Vagina (tissue), 2 donors: Measurements from ENCODE around the gene HOXA6. TPM values are rescaled to one million over a fixed set of nuclear protein-coding genes. Genes with fewer than 3 reads are reported as not detected.

Experiments
- DNase-seq, 2 donors: peaks; one replicate each; pipeline ENCODE4 v3.0.0-alpha.2; 2017; ENCODE audit errors: extremely low spot score in 2 of 2
- H3K27ac ChIP-seq: fragments of 200-600 bp; sonication (generic); one replicate; pipeline ENCODE4 v1.5.1; 2019
- H3K27me3 ChIP-seq: fragments of 200-600 bp; sonication (generic); one replicate; pipeline ENCODE4 v1.5.1; 2019
- H3K36me3 ChIP-seq, 2 donors: fragments of 200-600 bp; sonication (generic); one replicate each; pipeline ENCODE4 v1.5.1; 2017 to 2019
- H3K4me1 ChIP-seq: fragments of 200-600 bp; sonication (generic); one replicate; pipeline ENCODE4 v1.5.1; 2019
- H3K4me3 ChIP-seq, 2 donors: fragments of 200-600 bp; sonication (generic); 1 replicate in 1 of 2; 2 replicates in 1 of 2; pipeline ENCODE4 v1.5.1; 2016 to 2019
- H3K9me3 ChIP-seq: fragments of 200-600 bp; sonication (generic); one replicate; pipeline ENCODE4 v1.5.1; 2019
- POLR2A ChIP-seq, 2 donors: fragments of 450-650 bp; IDR thresholded peaks; one replicate each; pipeline ENCODE4 v1.6.1; 2017; ENCODE audit warnings: antibody characterized with exemption in 2 of 2, mild to moderate bottlenecking in 2 of 2, moderate library complexity in 2 of 2
- POLR2AphosphoS5 ChIP-seq, 2 donors: sonication (generic); formaldehyde crosslinking; IDR thresholded peaks; one replicate each; pipeline ENCODE4 v1.9.0; 2017; ENCODE audit warnings: antibody characterized with exemption in 2 of 2, mild to moderate bottlenecking in 2 of 2, low read depth in 1 of 2; ENCODE audit not compliant: insufficient read depth in 1 of 2
- intact Hi-C: fragments of 100-400 bp; cut with DNase I; formaldehyde crosslinking; loops from one replicate; pipeline ENCODE4 v1.15.1; 2023
- total RNA-seq: library from RNA; depleted of rRNA; stranded (reverse); fragments of >200 nt; gene quantifications from one replicate; pipeline ENCODE4 v1.2.3, GENCODE V29; 2016
- TF ChIP-seq, protein P1 (sequence below), 3 experiments: fragments of 450-650 bp in 2 of 3; fragments of 200-600 bp in 1 of 3; sonication (generic) in 1 of 3; IDR thresholded peaks; one replicate each; pipeline ENCODE4 v1.5.1; 2017 to 2019; ENCODE audit warnings: antibody characterized with exemption in 3 of 3, mild to moderate bottlenecking in 2 of 3, moderate library complexity in 2 of 3

Gene HOXA6
- total RNA-seq, 1 donor from 2014 or later: 1.7 TPM

DNA sequence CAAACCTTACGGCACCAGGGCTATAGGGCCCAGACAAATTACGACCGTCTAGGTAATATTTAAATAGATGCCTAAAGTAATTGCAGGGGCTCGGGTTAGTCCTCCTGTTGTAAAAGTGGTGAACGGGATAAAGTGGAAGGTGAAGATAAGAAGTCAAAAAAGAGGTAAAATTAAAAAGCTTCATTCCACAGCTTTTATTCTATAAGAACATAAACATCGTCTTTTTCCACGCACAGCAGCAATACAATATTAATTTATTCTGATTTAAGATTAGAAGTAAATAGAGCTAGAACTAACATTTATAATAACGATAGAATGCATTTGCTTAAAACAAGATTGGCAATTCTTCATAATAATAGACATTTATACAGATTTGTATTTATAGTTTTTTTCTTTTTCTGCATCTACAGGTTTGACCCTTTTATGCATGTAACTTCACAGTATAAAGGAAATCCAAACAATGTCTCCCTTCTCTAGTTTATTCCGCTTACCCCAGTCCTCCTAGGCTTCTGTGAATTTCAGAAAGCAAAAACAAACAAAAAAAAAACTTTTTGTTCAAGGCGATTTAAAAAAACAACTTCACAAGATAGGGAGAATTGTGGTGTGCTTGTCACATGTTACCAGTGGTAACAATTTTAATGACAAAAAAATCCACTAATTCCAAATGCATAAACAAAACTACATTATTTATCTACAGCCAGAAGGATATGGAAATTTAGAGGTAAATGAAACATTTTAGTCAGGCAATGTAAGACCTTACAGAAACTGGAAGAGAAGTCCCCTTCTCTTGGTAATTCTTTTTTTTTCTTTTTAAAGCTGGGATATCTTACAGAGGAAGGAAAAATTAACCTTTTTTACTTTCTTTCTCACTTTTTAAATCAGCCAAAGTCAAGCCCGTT, 23.1 kb upstream of the HOXA6 start:
- Histone ChIP-seq H3K27ac (peak overlapping the region; percentile 99), H3K9me3 (no peaks in the 10 kb centered on the region), H3K4me1 (peaks cover 55% of the 10 kb centered on the region), H3K4me3 (peak overlapping the region; percentile 56 to 64), H3K27me3 (no peaks in the 10 kb centered on the region), H3K36me3 (no peaks in the 10 kb centered on the region)
- TF ChIP-seq POLR2A (IDR thresholded peaks at IDR 0.05): no peak
- no peak for TF ChIP-seq POLR2AphosphoS5 (IDR thresholded peaks at IDR 0.05; ENCODE audit: insufficient read depth in 1 of 2, low read depth in 1 of 2)
- TF ChIP-seq, protein P1, sequence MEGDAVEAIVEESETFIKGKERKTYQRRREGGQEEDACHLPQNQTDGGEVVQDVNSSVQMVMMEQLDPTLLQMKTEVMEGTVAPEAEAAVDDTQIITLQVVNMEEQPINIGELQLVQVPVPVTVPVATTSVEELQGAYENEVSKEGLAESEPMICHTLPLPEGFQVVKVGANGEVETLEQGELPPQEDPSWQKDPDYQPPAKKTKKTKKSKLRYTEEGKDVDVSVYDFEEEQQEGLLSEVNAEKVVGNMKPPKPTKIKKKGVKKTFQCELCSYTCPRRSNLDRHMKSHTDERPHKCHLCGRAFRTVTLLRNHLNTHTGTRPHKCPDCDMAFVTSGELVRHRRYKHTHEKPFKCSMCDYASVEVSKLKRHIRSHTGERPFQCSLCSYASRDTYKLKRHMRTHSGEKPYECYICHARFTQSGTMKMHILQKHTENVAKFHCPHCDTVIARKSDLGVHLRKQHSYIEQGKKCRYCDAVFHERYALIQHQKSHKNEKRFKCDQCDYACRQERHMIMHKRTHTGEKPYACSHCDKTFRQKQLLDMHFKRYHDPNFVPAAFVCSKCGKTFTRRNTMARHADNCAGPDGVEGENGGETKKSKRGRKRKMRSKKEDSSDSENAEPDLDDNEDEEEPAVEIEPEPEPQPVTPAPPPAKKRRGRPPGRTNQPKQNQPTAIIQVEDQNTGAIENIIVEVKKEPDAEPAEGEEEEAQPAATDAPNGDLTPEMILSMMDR (IDR thresholded peaks at IDR 0.05): no peak
- DNase-seq: no peak
- intact Hi-C loops: no loop called here

DNA sequence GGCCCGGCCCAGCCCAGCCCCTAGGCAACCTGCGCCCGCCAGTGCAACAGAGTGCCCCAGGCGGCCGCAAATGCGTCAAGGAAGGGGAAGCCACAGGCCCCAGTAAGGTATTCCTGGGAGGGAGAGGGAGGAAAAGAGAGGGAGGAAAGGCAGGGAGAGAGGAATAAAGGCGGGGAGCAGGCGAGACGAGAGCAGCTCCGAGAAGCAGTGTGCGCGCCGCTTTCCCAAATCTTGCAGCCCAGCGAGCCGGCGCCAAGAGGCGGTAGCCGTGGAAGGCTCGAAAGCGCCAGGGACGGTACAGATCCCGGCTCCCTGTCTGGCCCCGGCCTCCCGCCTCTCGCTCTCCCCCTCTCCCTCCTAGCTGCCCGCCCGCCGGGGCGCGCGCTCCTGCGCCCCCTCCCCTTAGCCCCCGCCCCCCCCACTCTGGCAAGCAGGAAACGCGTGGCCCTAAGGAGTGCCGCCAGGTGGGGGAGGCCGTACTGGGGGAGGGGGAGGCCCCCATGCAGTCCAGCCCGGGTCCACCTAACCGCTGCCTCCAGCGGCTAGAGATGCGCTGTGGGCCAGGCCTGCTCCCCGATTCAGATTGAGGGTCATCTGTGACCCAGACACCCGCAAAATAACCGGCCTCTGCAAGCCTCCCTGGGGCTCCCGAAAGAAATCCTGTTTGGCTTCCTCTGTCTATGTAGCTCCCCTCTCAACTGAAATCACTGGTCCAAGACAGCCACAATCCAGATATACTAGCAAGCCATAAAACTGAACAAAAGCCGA, 22.3 kb upstream of the HOXA6 start:
- TF ChIP-seq POLR2A (IDR thresholded peaks at IDR 0.05): no peak
- peak in 1 of 2 donors; percentile 41 for TF ChIP-seq POLR2AphosphoS5 (IDR thresholded peaks at IDR 0.05; ENCODE audit: insufficient read depth in 1 of 2, low read depth in 1 of 2)
- intact Hi-C loops: loop anchor here (5.0 to 10.0 kb wide), 2 partner anchors 798 to 1315 kb away; no protein-coding TSS in a partner anchor
- Histone ChIP-seq H3K4me3 (peak overlapping the region; percentile 56 to 64), H3K9me3 (no peaks in the 10 kb centered on the region), H3K36me3 (no peaks in the 10 kb centered on the region), H3K27ac (peak overlapping the region; percentile 99), H3K4me1 (peaks cover 53% of the 10 kb centered on the region), H3K27me3 (no peaks in the 10 kb centered on the region)
- DNase-seq: no peak

DNA sequence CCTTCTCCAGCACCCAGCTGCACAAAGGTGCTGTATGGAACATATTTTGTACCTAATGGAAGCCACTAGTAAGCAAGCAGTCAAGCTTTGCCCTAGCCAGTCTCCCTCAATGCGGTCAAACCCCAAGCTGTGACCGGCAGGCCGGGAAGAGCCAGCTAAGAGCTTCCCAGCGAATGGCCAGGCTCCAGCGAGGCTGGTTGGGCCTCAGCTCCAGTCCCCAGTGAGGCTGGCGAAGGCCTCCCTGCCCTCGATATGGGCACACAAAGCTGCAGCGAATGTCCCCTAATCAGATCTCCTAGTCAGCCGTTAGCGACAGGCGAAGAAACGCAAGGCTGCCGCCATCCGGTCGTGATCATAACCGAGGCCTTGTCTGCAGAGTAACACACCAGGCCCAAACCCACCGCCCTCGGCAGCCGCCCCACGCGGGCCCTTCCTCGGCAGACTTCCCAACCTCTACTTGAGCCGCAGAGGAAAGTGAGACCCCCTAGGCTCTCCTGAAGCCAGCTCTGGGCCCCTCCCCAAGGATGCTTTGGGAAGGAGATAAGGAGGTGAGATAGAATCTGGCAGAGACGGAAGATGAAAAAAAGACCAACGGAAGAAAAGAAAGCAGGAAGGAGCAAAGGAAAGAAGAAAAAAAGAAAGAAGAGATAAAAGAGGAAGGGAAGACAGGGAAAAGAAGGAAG, 20.8 kb upstream of the HOXA6 start:
- H3K4me1 ChIP-seq: peaks cover 47% of the 10 kb centered on the region
- peak in 1 of 2 donors; percentile 69 for TF ChIP-seq POLR2AphosphoS5 (IDR thresholded peaks at IDR 0.05; ENCODE audit: insufficient read depth in 1 of 2, low read depth in 1 of 2)
- TF ChIP-seq, protein P1 (IDR thresholded peaks at IDR 0.05): no peak
- H3K27me3 ChIP-seq: no peaks in the 10 kb centered on the region
- no peak for DNase-seq
- peak overlapping the region; percentile 99 for H3K27ac ChIP-seq
- no peaks in the 10 kb centered on the region for H3K9me3 ChIP-seq
- intact Hi-C loops: loop anchor here (5.0 to 10.0 kb wide), 2 partner anchors 796 to 1314 kb away; no protein-coding TSS in a partner anchor
- H3K36me3 ChIP-seq: no peaks in the 10 kb centered on the region
- H3K4me3 ChIP-seq: peak overlapping the region; percentile 56 to 64

DNA sequence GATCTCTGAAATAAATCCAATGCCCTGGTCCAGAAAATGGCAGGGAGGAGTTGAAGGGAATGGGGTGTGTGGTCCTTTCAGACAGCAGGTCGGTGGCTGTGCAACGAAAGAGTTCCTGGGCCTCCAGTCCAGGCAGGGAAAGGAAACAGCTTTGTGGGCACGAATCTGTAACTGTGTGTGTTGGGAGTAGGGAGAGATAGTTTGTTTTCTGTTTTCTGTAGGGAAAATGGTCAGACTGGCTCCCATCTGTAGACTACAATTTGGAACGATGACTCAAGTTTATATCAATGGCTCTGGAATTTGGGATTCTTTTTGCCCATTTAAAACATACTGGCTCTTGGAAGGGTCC, 20.3 kb upstream of the HOXA6 start:
- no peak for TF ChIP-seq POLR2AphosphoS5 (IDR thresholded peaks at IDR 0.05; ENCODE audit: insufficient read depth in 1 of 2, low read depth in 1 of 2)
- TF ChIP-seq, protein P1 (IDR thresholded peaks at IDR 0.05): no peak
- TF ChIP-seq POLR2A (IDR thresholded peaks at IDR 0.05): no peak
- Histone ChIP-seq H3K9me3 (no peaks in the 10 kb centered on the region), H3K4me1 (peaks cover 45% of the 10 kb centered on the region), H3K27ac (peak overlapping the region; percentile 99), H3K36me3 (no peaks in the 10 kb centered on the region), H3K4me3 (peak overlapping the region; percentile 56 to 64), H3K27me3 (no peaks in the 10 kb centered on the region)
- intact Hi-C loops: loop anchor here (5.0 to 10.0 kb wide), 2 partner anchors 796 to 1313 kb away; no protein-coding TSS in a partner anchor
- DNase-seq: no peak
